ENCODE data around the gene MIS18BP1. TPM values are rescaled to one million over a fixed set of nuclear protein-coding genes. Genes with fewer than 3 reads are reported as not detected.

MIS18BP1 gene
- total and polyA plus RNA-seq, 2 of the 4 experiments (the other 2 are of a cell fraction) = 10.6 to 18.6 TPM

DNA sequence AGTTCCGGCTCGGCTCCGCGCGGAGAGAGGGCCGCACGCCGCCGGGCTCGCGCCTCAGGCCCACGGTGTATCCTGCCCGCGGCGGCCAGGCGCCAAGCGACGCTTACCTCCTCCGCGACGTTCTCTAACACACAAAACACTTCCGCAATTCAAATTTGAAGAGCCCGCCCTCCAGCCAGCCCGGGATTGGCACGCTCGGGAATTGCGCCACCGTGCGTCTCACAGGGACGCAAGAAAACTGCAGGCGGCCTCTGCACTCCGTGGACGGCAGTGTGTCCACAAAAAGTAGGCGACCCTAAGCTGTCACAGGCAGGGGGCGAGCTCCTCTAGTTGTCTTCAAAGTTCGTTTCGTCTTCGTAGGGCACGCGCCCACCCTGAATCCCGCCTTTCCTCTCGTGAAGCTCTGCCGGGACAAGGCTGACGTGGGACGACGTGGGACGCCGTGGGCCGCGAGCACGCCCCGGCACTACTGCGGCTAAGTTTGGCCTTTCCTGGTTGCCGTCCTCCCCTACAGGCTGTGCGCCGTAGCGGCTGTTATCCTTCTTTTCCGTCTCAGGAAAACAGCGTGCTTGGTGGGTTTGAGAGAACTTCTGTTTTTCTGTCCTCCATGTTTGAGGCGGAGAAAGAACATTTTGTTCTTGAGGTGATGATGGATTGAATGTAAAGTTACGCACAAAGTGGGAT, at the start of gene MIS18BP1 (continued):
- TF ChIP-seq, protein P1, sequence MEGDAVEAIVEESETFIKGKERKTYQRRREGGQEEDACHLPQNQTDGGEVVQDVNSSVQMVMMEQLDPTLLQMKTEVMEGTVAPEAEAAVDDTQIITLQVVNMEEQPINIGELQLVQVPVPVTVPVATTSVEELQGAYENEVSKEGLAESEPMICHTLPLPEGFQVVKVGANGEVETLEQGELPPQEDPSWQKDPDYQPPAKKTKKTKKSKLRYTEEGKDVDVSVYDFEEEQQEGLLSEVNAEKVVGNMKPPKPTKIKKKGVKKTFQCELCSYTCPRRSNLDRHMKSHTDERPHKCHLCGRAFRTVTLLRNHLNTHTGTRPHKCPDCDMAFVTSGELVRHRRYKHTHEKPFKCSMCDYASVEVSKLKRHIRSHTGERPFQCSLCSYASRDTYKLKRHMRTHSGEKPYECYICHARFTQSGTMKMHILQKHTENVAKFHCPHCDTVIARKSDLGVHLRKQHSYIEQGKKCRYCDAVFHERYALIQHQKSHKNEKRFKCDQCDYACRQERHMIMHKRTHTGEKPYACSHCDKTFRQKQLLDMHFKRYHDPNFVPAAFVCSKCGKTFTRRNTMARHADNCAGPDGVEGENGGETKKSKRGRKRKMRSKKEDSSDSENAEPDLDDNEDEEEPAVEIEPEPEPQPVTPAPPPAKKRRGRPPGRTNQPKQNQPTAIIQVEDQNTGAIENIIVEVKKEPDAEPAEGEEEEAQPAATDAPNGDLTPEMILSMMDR (conservative IDR thresholded peaks at IDR 0.05; ENCODE audit: low read depth, low read length) = peak; percentile 76
- TF ChIP-seq POLR2A (IDR thresholded peaks at IDR 0.05; ENCODE audit: low read depth, low read length) = peak; percentile 36; the same call in 1 of the 2 replicates
- no peak for TF ChIP-seq FOS (IDR thresholded peaks at IDR 0.05; ENCODE audit: low read depth, low read length)

DNA sequence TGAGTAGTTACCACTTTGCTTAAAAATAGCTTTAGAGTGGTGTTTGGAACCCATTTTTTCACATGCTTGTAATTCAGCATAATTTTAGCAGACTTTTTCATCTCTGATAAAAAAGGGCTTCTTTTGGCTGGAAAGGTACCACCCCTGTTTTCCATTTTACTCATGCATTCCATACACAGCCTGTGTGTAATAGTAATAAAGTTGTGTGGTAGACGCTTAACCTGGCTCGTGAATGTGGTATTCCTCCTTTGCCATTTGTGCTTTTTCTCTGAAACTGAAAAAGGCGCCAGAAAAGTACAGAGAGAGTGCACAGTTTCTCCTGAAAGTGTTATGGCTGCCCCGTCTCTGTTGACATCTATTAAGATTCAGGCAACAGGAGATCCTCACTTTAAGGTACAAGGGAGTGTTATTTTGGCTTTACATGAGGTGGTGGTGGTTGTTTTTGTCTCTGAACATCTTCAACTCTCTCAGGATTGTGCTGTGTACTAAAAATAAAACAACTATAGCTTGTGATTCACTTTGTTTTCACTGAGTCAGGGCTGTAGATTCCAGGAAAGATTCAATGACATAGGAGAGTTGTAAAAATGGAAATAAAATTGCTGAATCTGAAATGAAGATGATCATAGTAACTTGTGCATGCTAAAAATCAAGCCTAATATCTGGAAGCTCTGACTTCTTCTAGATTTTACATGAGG, 45.6 kb upstream of the MIS18BP1 start:
- H3K79me1 ChIP-seq (ENCODE audit: low read depth in 1 of 2, low read length in 2 of 2) = no peaks in the 10 kb centered on the region
- dilution Hi-C loops (cut with HindIII; ENCODE audit: low sequenced_read_pairs, unreplicated experiment) = no loop called here
- H3K36me3 ChIP-seq (ENCODE audit: control insufficient read depth, insufficient read depth, low read length) = no peaks in the 10 kb centered on the region
- no peak overlapping the region for H2AK5ac ChIP-seq (ENCODE audit: low read depth, low read length)
- H3K9me3 ChIP-seq (ENCODE audit: control insufficient read depth, insufficient read depth, low read length) = no peaks in the 10 kb centered on the region
- H2BK120ac ChIP-seq (ENCODE audit: low read depth, low read length) = no peak overlapping the region
- no peak for TF ChIP-seq POLR2A (IDR thresholded peaks at IDR 0.05; ENCODE audit: low read depth, low read length)
- TF ChIP-seq BHLHE40 (IDR thresholded peaks at IDR 0.05; ENCODE audit: low read depth, low read length) = no peak
- TF ChIP-seq NFE2L2 (IDR thresholded peaks at IDR 0.05; ENCODE audit: low read depth, low read length) = no peak
- TF ChIP-seq MAZ (IDR thresholded peaks at IDR 0.05; ENCODE audit: borderline replicate concordance, low read depth, low read length) = no peak
- no peak overlapping the region for H3K4me3 ChIP-seq (ENCODE audit: insufficient read depth, low read depth, low read length)
- H3K14ac ChIP-seq (replicated peaks; ENCODE audit: low read depth, low read length) = no peak overlapping the region
- CTCF ChIA-PET = no interaction called here
- H4K5ac ChIP-seq (ENCODE audit: low read depth, low read length) = no peak overlapping the region
- no peak overlapping the region for H3K23ac ChIP-seq (ENCODE audit: low read depth, low read length)
- H3K4me2 ChIP-seq (ENCODE audit: low read depth, low read length) = no peak overlapping the region
- ATAC-seq (ENCODE audit: low read depth) (no peak), DNase-seq (no peak)
- POLR2A ChIA-PET (ENCODE audit: unreplicated experiment) = no interaction called here
- H3K9me1 ChIP-seq (ENCODE audit: insufficient read depth, low read length) = no peaks in the 10 kb centered on the region
- H3K27ac ChIP-seq (ENCODE audit: insufficient read depth, low read length) = no peak overlapping the region
- no peak overlapping the region for H4K91ac ChIP-seq (ENCODE audit: insufficient read depth, low read depth, low read length)
- H3K56ac ChIP-seq (ENCODE audit: extremely low read depth, insufficient read depth, low read length) = no peak overlapping the region
- H2AK9ac ChIP-seq (replicated peaks; ENCODE audit: low read depth, low read length, poor library complexity) = no peak overlapping the region
- no peak overlapping the region for H2BK20ac ChIP-seq (ENCODE audit: low read depth, low read length)
- intact Hi-C loops (cut with micrococcal nuclease) = no loop called here
- no peak overlapping the region for H3K4ac ChIP-seq (ENCODE audit: low read depth, low read length)
- WGBS, 2 experiments (ENCODE audit: extremely low coverage in 2 of 2, insufficient read length in 1 of 2) = 62% methylated on average over 2 of the region's 4 CpGs; no CpG with 5 or more reads in 1 of the 2 experiments
- no peak overlapping the region for H4K8ac ChIP-seq (ENCODE audit: low read depth in 2 of 2, low read length in 2 of 2)
- H2BK15ac ChIP-seq (ENCODE audit: low read depth, low read length) = no peak overlapping the region
- no TSS peak for BruUV-seq (replicated peaks)
- no peak overlapping the region for H3K18ac ChIP-seq (ENCODE audit: low read depth, low read length)
- in situ Hi-C loops (cut with MboI; ENCODE audit: low sequenced_read_pairs) = no loop called here
- H4K20me1 ChIP-seq (ENCODE audit: insufficient read depth, low read length) = no peaks in the 10 kb centered on the region
- no peak overlapping the region for H2AFZ ChIP-seq (replicated peaks; ENCODE audit: low read length, poor library complexity)
- H3K9ac ChIP-seq (ENCODE audit: low read depth, low read length) = no peak overlapping the region
- no peaks in the 10 kb centered on the region for H3K27me3 ChIP-seq (ENCODE audit: control insufficient read depth, insufficient read depth, low read length)
- H2BK5ac ChIP-seq (ENCODE audit: low read depth, low read length, poor library complexity, severe bottlenecking) = no peak overlapping the region
- H3K4me1 ChIP-seq (ENCODE audit: control insufficient read depth, insufficient read depth, low read length) = no peaks in the 10 kb centered on the region
